Measurements from ENCODE around the gene M6PR.

GRCh38 chr12:8956073-8956472 is 6.6 kb upstream of the M6PR start:
- TF ChIP-seq CTCF (conservative IDR thresholded peaks at IDR 0.05; ENCODE audit: low read length) (no peak), EZH2phosphoT487 (IDR thresholded peaks at IDR 0.05; ENCODE audit: borderline replicate concordance) (no peak)
